ENCODE data around the gene FARP2.

The FARP2 gene

GRCh38 chr2:241330616-241330981, 25.5 kb upstream of the FARP2 start:
- TF ChIP-seq EP300 (IDR thresholded peaks at IDR 0.05; ENCODE audit: borderline replicate concordance) (no peak), ZBTB7A (IDR thresholded peaks at IDR 0.05; ENCODE audit: low read depth) (no peak), TAF1 (IDR thresholded peaks at IDR 0.05; ENCODE audit: low read depth) (no peak), RAD21 (IDR thresholded peaks at IDR 0.05; ENCODE audit: low read depth) (no peak), YY1 (IDR thresholded peaks at IDR 0.05; ENCODE audit: low read depth) (no peak), TEAD4 (IDR thresholded peaks at IDR 0.05) (no peak), TCF12 (IDR thresholded peaks at IDR 0.05; ENCODE audit: low read depth) (no peak)

DNA sequence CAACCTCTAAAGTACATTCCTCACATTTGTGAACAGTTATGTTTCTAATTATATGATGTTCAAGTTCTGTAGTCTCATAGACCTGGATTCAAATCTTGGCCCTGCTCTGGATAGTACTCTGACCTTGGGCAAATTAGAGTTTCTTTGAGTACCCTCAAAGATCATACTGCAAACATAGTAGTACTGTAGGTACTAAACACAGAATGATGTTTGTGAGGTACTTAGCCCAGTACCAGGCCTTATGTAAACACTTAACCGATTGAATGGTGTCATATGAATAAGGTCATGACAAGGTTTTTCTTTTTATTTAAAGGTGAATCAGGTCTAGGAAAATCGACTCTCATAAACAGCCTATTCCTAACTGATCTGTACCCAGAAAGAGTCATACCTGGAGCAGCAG, 21.3 kb upstream of the FARP2 start:
- TF ChIP-seq CREB1 (IDR thresholded peaks at IDR 0.05; ENCODE audit: low read depth), result no peak
- no peak for TF ChIP-seq NFIC (IDR thresholded peaks at IDR 0.05)
- no peak for TF ChIP-seq RAD21 (IDR thresholded peaks at IDR 0.05; ENCODE audit: low read depth)
- TF ChIP-seq EGR1 (IDR thresholded peaks at IDR 0.05), result no peak
- TF ChIP-seq, protein P1, sequence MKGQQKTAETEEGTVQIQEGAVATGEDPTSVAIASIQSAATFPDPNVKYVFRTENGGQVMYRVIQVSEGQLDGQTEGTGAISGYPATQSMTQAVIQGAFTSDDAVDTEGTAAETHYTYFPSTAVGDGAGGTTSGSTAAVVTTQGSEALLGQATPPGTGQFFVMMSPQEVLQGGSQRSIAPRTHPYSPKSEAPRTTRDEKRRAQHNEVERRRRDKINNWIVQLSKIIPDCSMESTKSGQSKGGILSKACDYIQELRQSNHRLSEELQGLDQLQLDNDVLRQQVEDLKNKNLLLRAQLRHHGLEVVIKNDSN (IDR thresholded peaks at IDR 0.05), result no peak
- no peak for TF ChIP-seq CEBPB (IDR thresholded peaks at IDR 0.05)
- no peak for TF ChIP-seq FOXM1 (IDR thresholded peaks at IDR 0.05; ENCODE audit: borderline replicate concordance, low read depth)
- no peak for TF ChIP-seq TEAD4 (IDR thresholded peaks at IDR 0.05)
- TF ChIP-seq YY1 (IDR thresholded peaks at IDR 0.05; ENCODE audit: low read depth), result no peak
- no peak for TF ChIP-seq TCF12 (IDR thresholded peaks at IDR 0.05; ENCODE audit: low read depth)
- TF ChIP-seq, protein P2, sequence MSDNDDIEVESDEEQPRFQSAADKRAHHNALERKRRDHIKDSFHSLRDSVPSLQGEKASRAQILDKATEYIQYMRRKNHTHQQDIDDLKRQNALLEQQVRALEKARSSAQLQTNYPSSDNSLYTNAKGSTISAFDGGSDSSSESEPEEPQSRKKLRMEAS (IDR thresholded peaks at IDR 0.05), result no peak
- TF ChIP-seq TAF1 (IDR thresholded peaks at IDR 0.05; ENCODE audit: low read depth), result no peak
- TF ChIP-seq EP300 (IDR thresholded peaks at IDR 0.05; ENCODE audit: borderline replicate concordance), result no peak

- no peak for TF ChIP-seq NFIC (IDR thresholded peaks at IDR 0.05)
- no peak for TF ChIP-seq TAF1 (IDR thresholded peaks at IDR 0.05; ENCODE audit: low read depth)
- TF ChIP-seq YY1 (IDR thresholded peaks at IDR 0.05; ENCODE audit: low read depth), result no peak
- TF ChIP-seq, protein P3, sequence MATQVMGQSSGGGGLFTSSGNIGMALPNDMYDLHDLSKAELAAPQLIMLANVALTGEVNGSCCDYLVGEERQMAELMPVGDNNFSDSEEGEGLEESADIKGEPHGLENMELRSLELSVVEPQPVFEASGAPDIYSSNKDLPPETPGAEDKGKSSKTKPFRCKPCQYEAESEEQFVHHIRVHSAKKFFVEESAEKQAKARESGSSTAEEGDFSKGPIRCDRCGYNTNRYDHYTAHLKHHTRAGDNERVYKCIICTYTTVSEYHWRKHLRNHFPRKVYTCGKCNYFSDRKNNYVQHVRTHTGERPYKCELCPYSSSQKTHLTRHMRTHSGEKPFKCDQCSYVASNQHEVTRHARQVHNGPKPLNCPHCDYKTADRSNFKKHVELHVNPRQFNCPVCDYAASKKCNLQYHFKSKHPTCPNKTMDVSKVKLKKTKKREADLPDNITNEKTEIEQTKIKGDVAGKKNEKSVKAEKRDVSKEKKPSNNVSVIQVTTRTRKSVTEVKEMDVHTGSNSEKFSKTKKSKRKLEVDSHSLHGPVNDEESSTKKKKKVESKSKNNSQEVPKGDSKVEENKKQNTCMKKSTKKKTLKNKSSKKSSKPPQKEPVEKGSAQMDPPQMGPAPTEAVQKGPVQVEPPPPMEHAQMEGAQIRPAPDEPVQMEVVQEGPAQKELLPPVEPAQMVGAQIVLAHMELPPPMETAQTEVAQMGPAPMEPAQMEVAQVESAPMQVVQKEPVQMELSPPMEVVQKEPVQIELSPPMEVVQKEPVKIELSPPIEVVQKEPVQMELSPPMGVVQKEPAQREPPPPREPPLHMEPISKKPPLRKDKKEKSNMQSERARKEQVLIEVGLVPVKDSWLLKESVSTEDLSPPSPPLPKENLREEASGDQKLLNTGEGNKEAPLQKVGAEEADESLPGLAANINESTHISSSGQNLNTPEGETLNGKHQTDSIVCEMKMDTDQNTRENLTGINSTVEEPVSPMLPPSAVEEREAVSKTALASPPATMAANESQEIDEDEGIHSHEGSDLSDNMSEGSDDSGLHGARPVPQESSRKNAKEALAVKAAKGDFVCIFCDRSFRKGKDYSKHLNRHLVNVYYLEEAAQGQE (IDR thresholded peaks at IDR 0.05; ENCODE audit: low read depth), result no peak
- TF ChIP-seq FOXM1 (IDR thresholded peaks at IDR 0.05; ENCODE audit: borderline replicate concordance, low read depth), result no peak
- TF ChIP-seq CEBPB (IDR thresholded peaks at IDR 0.05), result no peak
- TF ChIP-seq, protein P2 (IDR thresholded peaks at IDR 0.05), result no peak
- TF ChIP-seq, protein P1 (IDR thresholded peaks at IDR 0.05), result no peak
- TF ChIP-seq EP300 (IDR thresholded peaks at IDR 0.05; ENCODE audit: borderline replicate concordance), result no peak
- TF ChIP-seq TEAD4 (IDR thresholded peaks at IDR 0.05), result no peak
- TF ChIP-seq CREB1 (IDR thresholded peaks at IDR 0.05; ENCODE audit: low read depth), result no peak
- no peak for TF ChIP-seq ZBTB7A (IDR thresholded peaks at IDR 0.05; ENCODE audit: low read depth)
- TF ChIP-seq EGR1 (IDR thresholded peaks at IDR 0.05), result no peak
- no peak for TF ChIP-seq RAD21 (IDR thresholded peaks at IDR 0.05; ENCODE audit: low read depth)
- no peak for TF ChIP-seq TCF12 (IDR thresholded peaks at IDR 0.05; ENCODE audit: low read depth)
These were observed 16.1 kb upstream of the FARP2 start for GRCh38 chr2:241339839-241340630.

DNA sequence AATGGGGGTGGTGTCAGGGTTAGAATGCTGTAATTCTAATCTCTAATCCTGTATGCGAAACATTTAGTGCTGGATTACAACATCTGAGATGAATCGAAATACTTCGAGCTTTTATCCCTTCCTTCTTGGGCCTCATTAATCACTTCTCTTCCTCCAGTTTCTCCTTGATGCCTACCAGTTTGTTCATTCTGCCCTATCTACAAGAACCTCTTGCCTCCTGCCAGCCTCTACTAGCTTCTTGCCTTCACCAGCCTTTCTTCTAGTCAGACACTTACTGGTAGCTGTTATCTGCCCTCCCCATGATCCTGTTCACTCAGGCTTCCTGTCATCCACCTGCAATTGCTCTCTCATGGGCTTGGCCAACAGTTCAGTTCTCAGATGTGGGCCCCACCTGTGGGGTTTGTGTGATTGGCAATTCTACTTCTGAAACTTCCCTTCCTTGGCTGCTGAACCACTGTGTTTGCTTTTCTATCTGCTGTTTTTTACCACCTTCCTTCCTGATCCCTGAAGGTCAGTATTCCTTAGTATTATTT, 15.4 kb upstream of the FARP2 start:
- no peak for TF ChIP-seq NFIC (IDR thresholded peaks at IDR 0.05)
- no peak for TF ChIP-seq TEAD4 (IDR thresholded peaks at IDR 0.05)
- TF ChIP-seq FOXM1 (IDR thresholded peaks at IDR 0.05; ENCODE audit: borderline replicate concordance, low read depth), result no peak
- no peak for TF ChIP-seq EGR1 (IDR thresholded peaks at IDR 0.05)
- TF ChIP-seq RAD21 (IDR thresholded peaks at IDR 0.05; ENCODE audit: low read depth), result no peak
- TF ChIP-seq, protein P1 (IDR thresholded peaks at IDR 0.05), result no peak
- TF ChIP-seq, protein P3 (IDR thresholded peaks at IDR 0.05; ENCODE audit: low read depth), result no peak
- TF ChIP-seq EP300 (IDR thresholded peaks at IDR 0.05; ENCODE audit: borderline replicate concordance), result no peak
- TF ChIP-seq TCF12 (IDR thresholded peaks at IDR 0.05; ENCODE audit: low read depth), result no peak
- TF ChIP-seq, protein P2 (IDR thresholded peaks at IDR 0.05), result no peak
- TF ChIP-seq ZBTB7A (IDR thresholded peaks at IDR 0.05; ENCODE audit: low read depth), result no peak
- TF ChIP-seq CEBPB (IDR thresholded peaks at IDR 0.05), result no peak
- no peak for TF ChIP-seq TAF1 (IDR thresholded peaks at IDR 0.05; ENCODE audit: low read depth)
- no peak for TF ChIP-seq CREB1 (IDR thresholded peaks at IDR 0.05; ENCODE audit: low read depth)
- no peak for TF ChIP-seq YY1 (IDR thresholded peaks at IDR 0.05; ENCODE audit: low read depth)

All from Ishikawa (cell line).